GM12873 (cell line): ENCODE measurements around the gene MTCL3.

Experiments used
- CTCF ChIP-seq: IDR thresholded peaks from 2 replicates; pipeline ENCODE4 v1.5.1; 2012; ENCODE audit warnings: low read depth, mild to moderate bottlenecking, moderate library complexity, low read length, control low read depth; ENCODE audit not compliant: insufficient read depth; ENCODE audit errors: missing control alignments

Gene MTCL3

DNA sequence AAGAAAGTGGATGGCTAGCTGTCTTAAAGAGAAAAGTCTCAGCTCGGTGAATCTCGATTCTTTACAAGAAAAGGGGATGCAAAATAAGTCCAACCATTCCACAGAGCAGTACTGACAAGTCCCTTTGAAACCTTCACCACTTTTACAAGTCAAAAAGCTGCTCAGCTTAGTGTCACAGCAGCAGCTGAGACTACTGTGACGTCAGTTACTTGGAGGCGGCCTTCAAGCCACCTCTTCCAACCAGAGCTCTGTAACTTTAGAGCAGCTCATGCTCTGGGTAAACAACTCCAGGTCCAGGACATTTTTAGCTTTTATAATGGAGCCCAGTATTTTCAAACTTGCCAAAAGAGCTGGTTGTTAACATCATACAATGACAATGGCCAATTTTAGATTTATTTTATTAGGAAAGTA is 59.9 kb downstream of the MTCL3 start, which contains the start of gene KIAA0408:
Gene KIAA0408, minus strand, starts transcription at position 159 of the 411 bp plus-strand sequence. CDS start 5,408 bp downstream, outside the sequence.
- no peak for TF ChIP-seq CTCF

DNA sequence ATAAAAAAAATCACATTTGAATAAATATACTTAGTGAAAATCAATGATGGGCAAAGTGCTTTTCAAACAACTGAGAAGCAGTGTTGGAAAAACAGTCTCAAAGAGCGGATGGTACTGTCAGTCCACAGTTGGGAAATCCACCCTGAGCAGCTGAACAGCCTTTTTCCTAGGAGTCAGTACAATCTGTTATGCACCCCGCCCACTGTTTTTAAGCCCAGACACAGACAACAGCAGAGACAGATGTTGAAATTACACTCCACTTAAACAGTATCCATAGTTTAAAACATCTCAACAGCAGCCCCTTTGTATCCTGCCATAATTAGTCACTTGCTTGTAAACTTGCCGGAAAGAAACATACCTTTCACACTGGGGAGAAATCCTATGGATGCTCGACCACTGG is 60.3 kb downstream of the MTCL3 start:
- TF ChIP-seq CTCF: no peak

GRCh38 chr6:127458222-127458621 is 60.9 kb downstream of the MTCL3 start:
- no peak for TF ChIP-seq CTCF

DNA sequence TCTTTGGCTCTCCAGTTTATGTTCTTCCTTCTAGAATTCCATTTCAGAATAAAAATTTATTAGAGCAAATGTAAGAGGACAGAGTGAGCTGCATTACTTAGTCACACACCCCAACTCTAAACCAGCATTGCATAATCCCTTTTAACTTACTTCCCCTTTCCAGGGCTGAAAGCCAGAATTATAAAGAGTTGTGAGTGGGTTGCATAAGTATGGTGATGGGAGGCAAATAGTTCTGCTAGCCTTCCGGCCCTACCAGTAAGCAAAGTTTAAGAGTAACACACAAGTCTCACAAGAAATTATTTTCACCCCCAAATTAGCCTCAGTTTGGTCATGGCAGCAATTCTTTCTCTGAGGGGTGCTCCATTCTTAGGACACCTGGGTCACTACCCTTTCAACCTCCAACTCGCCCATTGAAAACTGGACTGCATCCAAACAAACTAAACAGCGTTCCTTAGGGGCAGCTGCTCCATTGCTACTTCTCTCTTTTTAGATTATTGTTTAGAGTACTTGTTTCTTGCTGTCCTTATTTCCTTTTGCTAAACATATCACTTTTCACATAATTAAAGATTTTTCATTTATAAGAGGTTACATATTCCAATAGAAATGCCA is 61.6 kb downstream of the MTCL3 start:
- no peak for TF ChIP-seq CTCF

DNA sequence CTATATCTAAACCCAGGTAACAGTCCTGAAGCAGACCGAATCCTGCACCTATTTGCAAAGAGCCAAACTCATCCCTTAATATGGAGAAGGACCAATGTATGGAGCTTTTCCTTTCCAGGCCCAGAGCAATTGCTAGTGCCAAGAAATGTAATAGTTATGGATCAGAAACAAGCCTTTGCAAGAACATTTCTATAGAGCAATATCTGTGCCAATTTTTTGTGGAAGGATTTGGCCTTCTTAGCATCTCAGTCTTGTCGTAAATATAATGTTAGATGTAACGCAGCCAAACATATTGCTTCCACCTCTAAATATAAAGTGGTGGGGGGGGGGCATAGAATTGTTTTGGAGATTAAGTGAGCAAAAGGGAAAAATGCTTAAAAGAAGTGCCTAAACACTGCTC is 62.7 kb downstream of the MTCL3 start:
- no peak for TF ChIP-seq CTCF

GRCh38 chr6:127453845-127454619 is 65.1 kb downstream of the MTCL3 start:
- no peak for TF ChIP-seq CTCF

GRCh38 chr6:127452803-127453202 is 66.3 kb downstream of the MTCL3 start:
- TF ChIP-seq CTCF: no peak
